T-helper 17 cell (primary cell): ENCODE results near the gene PMF1. TPM values are rescaled to one million over a fixed set of nuclear protein-coding genes. Genes with fewer than 3 reads are reported as not detected.
A peak's percentile ranks its signal among the peaks of the same experiment; 100 is the strongest.

Experiments
- ATAC-seq: fragments of 150-1000 bp; cut with Tn5 transposase; 2 replicates; pipeline ENCODE4 v1.10.0; 2021; ENCODE audit warnings: mild to moderate bottlenecking, moderate library complexity
- DNase-seq, 3 donors: peaks; one replicate each; pipeline versions ENCODE4 v3.0.0 to v3.0.0-alpha.2; 2020 to 2021
- H3K9me3 ChIP-seq: one replicate; pipeline ENCODE4 v1.7.0; 2013; ENCODE audit warnings: low read length, mild to moderate bottlenecking; ENCODE audit not compliant: control insufficient read depth, poor library complexity, severe bottlenecking
- H3K27ac Mint-ChIP-seq: one replicate; pipeline ENCODE4 v1.8.0; 2022; ENCODE audit warnings: mild to moderate bottlenecking, moderate library complexity, mixed read lengths
- H3K27me3 Mint-ChIP-seq: one replicate; pipeline ENCODE4 v1.8.0; 2022; ENCODE audit warnings: mixed read lengths
- H3K36me3 Mint-ChIP-seq: one replicate; pipeline ENCODE4 v1.8.0; 2022; ENCODE audit warnings: low read depth, mixed read lengths
- H3K4me1 Mint-ChIP-seq: one replicate; pipeline ENCODE4 v1.8.0; 2022; ENCODE audit warnings: mild to moderate bottlenecking, mixed read lengths
- H3K4me3 Mint-ChIP-seq: one replicate; pipeline ENCODE4 v1.8.0; 2022; ENCODE audit warnings: mild to moderate bottlenecking, moderate library complexity, mixed read lengths
- total RNA-seq, 4 donors: library from RNA in 2 of 4; stranded (reverse) in 2 of 4; gene quantifications; one replicate each; pipeline ENCODE4 v1.2.3 and lab custom pipeline; 2022 to 2026

The PMF1 gene
- total RNA-seq, 2 donors from 2014 or later = 59.1 to 73.2 TPM

GRCh38 chr1:156270314-156270713 is 57.5 kb downstream of the PMF1 start:
- H3K36me3 Mint-ChIP-seq = peaks cover 23% of the 10 kb centered on the region
- no peaks in the 10 kb centered on the region for H3K27me3 Mint-ChIP-seq
- H3K9me3 ChIP-seq = no peaks in the 10 kb centered on the region
- H3K4me3 Mint-ChIP-seq = no peak overlapping the region
- ATAC-seq = no peak
- no peak for DNase-seq
- no peak overlapping the region for H3K27ac Mint-ChIP-seq
- peaks cover 16% of the 10 kb centered on the region for H3K4me1 Mint-ChIP-seq

GRCh38 chr1:156276532-156276931 is 63.7 kb downstream of the PMF1 start:
- H3K4me3 Mint-ChIP-seq = no peak overlapping the region
- no peaks in the 10 kb centered on the region for H3K9me3 ChIP-seq
- H3K4me1 Mint-ChIP-seq = peaks cover 27% of the 10 kb centered on the region
- peak overlapping the region; percentile 27 for H3K27ac Mint-ChIP-seq
- H3K27me3 Mint-ChIP-seq = no peaks in the 10 kb centered on the region
- no peak for DNase-seq
- ATAC-seq = no peak
- peaks cover 18% of the 10 kb centered on the region for H3K36me3 Mint-ChIP-seq

DNA sequence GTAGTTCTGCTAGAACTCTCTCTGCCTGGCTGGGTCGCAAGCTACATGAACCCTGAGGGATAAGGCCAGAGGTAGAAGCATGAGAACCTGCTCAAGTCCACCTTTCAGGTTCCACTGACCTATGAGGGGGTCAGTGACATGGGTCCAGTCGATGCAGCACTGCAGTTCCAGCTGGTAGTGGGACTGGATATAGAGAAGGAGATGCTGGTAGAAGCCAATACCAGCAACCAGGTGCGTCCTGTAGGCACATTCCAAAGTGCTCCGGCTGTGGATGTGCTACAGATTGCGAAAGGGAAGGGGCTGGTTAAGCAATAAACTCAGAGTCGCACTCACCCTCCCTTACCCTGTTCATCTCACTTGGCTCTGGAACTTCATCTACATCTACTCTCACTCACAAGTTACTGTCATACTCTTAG is 64.2 kb downstream of the PMF1 start:
- H3K27ac Mint-ChIP-seq = peak overlapping the region; percentile 27
- peaks cover 18% of the 10 kb centered on the region for H3K36me3 Mint-ChIP-seq
- H3K9me3 ChIP-seq = no peaks in the 10 kb centered on the region
- no peak overlapping the region for H3K4me3 Mint-ChIP-seq
- no peak for DNase-seq
- no peak for ATAC-seq
- peaks cover 28% of the 10 kb centered on the region for H3K4me1 Mint-ChIP-seq
- H3K27me3 Mint-ChIP-seq = no peaks in the 10 kb centered on the region

DNA sequence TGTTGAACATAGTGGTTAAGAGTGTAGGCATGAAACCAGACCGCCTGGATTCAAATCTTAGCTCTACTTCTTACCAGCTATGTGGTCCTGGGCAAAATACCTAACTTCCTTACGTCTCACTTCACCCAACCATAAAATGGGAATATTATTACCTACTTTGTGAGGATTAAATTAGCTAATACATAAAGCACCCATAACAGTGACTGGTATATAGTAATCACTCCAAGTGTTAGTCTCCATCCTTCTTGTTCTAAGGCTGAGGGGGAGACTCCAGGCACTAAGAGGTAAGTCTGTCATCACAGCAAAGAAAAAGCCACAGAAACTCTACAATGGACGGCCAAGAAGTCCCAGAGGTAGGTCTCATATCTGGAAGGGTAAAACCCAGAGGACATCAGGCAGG is 67.0 kb downstream of the PMF1 start:
- no peak overlapping the region for H3K27ac Mint-ChIP-seq
- ATAC-seq (no peak), DNase-seq (no peak)
- H3K27me3 Mint-ChIP-seq = no peaks in the 10 kb centered on the region
- peak overlapping the region; percentile 28 for H3K4me3 Mint-ChIP-seq
- peaks cover 41% of the 10 kb centered on the region for H3K4me1 Mint-ChIP-seq
- H3K9me3 ChIP-seq = no peaks in the 10 kb centered on the region
- H3K36me3 Mint-ChIP-seq = peaks cover 6% of the 10 kb centered on the region

- H3K9me3 ChIP-seq = no peaks in the 10 kb centered on the region
- peaks cover 3% of the 10 kb centered on the region for H3K36me3 Mint-ChIP-seq
- peaks cover 41% of the 10 kb centered on the region for H3K4me1 Mint-ChIP-seq
- peak overlapping the region; percentile 98 for H3K4me3 Mint-ChIP-seq
- H3K27me3 Mint-ChIP-seq = no peaks in the 10 kb centered on the region
- peak overlapping the region; percentile 96 for H3K27ac Mint-ChIP-seq
- ATAC-seq = no peak
- no peak for DNase-seq
Measured at GRCh38 chr1:156281281-156281680, 68.5 kb downstream of the PMF1 start.

- peak overlapping the region; percentile 96 for H3K27ac Mint-ChIP-seq
- no peaks in the 10 kb centered on the region for H3K9me3 ChIP-seq
- peaks cover 3% of the 10 kb centered on the region for H3K36me3 Mint-ChIP-seq
- DNase-seq (no peak), ATAC-seq (no peak)
- H3K4me3 Mint-ChIP-seq = peak overlapping the region; percentile 98
- no peaks in the 10 kb centered on the region for H3K27me3 Mint-ChIP-seq
- peaks cover 41% of the 10 kb centered on the region for H3K4me1 Mint-ChIP-seq
Measured at GRCh38 chr1:156281693-156282478, 69.1 kb downstream of the PMF1 start.

- no peaks in the 10 kb centered on the region for H3K27me3 Mint-ChIP-seq
- H3K9me3 ChIP-seq = no peaks in the 10 kb centered on the region
- peaks cover 3% of the 10 kb centered on the region for H3K36me3 Mint-ChIP-seq
- H3K4me1 Mint-ChIP-seq = peaks cover 37% of the 10 kb centered on the region
- H3K4me3 Mint-ChIP-seq = peak within 1 kb of the TSS; percentile 98
- ATAC-seq = peak; percentile 93
- peak within 1 kb of the TSS; percentile 96 for H3K27ac Mint-ChIP-seq
- DNase-seq = peak; percentile 90 to 94 (median 92)
Measured at GRCh38 chr1:156282479-156283222, 69.8 kb downstream of the PMF1 start, which contains the start of gene SMG5. SMG5 (minus strand) TSS chr1:156282825; CDS start chr1:156282680, 145 bp downstream.

- ATAC-seq (no peak), DNase-seq (no peak)
- Mint-ChIP-seq H3K36me3 (no peaks in the 10 kb centered on the region), H3K4me1 (peaks cover 33% of the 10 kb centered on the region), H3K27me3 (no peaks in the 10 kb centered on the region), H3K27ac (peak overlapping the region; percentile 96), H3K4me3 (peak overlapping the region; percentile 98)
- H3K9me3 ChIP-seq = no peaks in the 10 kb centered on the region
Measured at GRCh38 chr1:156283521-156283920, 70.7 kb downstream of the PMF1 start.

DNA sequence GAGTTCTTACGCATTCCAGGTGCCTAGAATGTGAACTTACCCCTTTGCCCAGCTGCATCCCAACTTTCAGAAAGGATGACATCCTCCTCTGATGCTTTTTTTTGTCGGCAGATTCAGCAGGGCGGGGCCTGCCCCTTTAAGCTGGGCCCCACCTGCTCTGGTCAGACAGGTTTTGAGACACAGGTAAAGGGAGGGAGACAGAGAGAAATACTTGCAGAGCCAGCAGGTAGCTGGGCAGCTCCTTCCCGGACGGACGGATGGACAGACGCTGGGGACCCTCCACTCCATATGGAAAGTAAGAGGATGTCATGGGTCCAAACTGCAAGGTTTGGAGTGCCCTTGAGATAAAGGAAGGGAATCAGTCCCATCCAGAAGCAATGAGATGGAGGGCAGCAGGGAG is 71.3 kb downstream of the PMF1 start, which contains the start of gene TMEM79:
Gene TMEM79 (plus strand): TSS at position 214 of the 400 bp plus-strand sequence. CDS start 902 bp downstream, outside the sequence.
- Mint-ChIP-seq H3K27me3 (no peaks in the 10 kb centered on the region), H3K4me1 (peaks cover 33% of the 10 kb centered on the region), H3K4me3 (peak within 1 kb of the TSS; percentile 98), H3K36me3 (no peaks in the 10 kb centered on the region), H3K27ac (peak within 1 kb of the TSS; percentile 96)
- no peak for ATAC-seq
- no peak for DNase-seq
- no peaks in the 10 kb centered on the region for H3K9me3 ChIP-seq

DNA sequence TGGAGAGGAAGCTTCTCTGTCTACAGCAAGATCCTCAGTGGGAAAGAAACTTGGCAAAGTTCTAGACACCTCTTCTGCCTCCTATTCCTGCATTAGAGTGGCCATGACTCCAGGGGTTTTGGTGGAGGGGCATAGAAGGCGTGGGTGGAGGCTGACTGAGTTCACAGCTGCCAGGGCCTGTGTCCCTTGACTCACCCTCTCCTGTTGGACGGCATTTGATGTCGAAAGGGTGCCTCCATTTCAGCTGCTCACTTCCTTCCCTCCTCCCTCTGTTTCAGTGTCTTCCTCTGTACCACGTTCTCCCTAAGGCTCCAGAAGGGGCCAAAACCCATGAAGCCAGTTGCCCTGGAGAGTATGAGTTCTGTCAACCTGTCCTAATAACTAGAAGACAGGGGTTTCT is 72.0 kb downstream of the PMF1 start:
- Mint-ChIP-seq H3K36me3 (no peaks in the 10 kb centered on the region), H3K4me3 (no peak overlapping the region), H3K4me1 (peaks cover 33% of the 10 kb centered on the region), H3K27ac (peak overlapping the region; percentile 96), H3K27me3 (no peaks in the 10 kb centered on the region)
- DNase-seq (no peak), ATAC-seq (no peak)
- H3K9me3 ChIP-seq = no peaks in the 10 kb centered on the region

DNA sequence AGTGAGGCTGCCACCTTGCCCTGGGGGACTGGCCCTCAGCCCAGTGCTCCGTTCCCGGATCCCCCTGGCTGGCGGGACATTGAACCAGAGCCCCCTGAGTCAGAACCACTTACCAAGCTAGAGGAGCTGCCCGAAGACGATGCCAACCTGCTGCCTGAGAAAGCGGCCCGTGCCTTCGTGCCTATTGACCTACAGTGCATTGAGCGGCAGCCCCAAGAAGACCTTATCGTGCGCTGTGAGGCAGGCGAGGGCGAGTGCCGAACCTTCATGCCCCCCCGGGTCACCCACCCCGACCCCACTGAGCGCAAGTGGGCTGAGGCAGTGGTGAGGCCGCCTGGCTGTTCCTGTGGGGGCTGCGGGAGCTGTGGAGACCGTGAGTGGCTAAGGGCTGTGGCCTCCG is 72.6 kb downstream of the PMF1 start:
- no peaks in the 10 kb centered on the region for H3K36me3 Mint-ChIP-seq
- H3K27ac Mint-ChIP-seq = no peak overlapping the region
- H3K4me3 Mint-ChIP-seq = no peak overlapping the region
- H3K4me1 Mint-ChIP-seq = peaks cover 29% of the 10 kb centered on the region
- H3K27me3 Mint-ChIP-seq = no peaks in the 10 kb centered on the region
- DNase-seq = no peak
- ATAC-seq = no peak
- H3K9me3 ChIP-seq = no peaks in the 10 kb centered on the region

GRCh38 chr1:156286061-156286460 is 73.3 kb downstream of the PMF1 start:
- no peaks in the 10 kb centered on the region for H3K9me3 ChIP-seq
- Mint-ChIP-seq H3K36me3 (no peaks in the 10 kb centered on the region), H3K27ac (no peak overlapping the region), H3K4me3 (no peak overlapping the region), H3K4me1 (peaks cover 25% of the 10 kb centered on the region), H3K27me3 (no peaks in the 10 kb centered on the region)
- DNase-seq = no peak
- ATAC-seq = no peak
